HG02610 (cell line): Measurements from ENCODE around the gene DGKQ.

Experiments
- ATAC-seq: cut with Tn5 transposase; IDR thresholded peaks from one replicate; pipeline ENCODE4 v1.9.1; 2021; ENCODE audit warnings: mild to moderate bottlenecking, moderate library complexity; ENCODE audit not compliant: unreplicated experiment

DGKQ gene

DNA sequence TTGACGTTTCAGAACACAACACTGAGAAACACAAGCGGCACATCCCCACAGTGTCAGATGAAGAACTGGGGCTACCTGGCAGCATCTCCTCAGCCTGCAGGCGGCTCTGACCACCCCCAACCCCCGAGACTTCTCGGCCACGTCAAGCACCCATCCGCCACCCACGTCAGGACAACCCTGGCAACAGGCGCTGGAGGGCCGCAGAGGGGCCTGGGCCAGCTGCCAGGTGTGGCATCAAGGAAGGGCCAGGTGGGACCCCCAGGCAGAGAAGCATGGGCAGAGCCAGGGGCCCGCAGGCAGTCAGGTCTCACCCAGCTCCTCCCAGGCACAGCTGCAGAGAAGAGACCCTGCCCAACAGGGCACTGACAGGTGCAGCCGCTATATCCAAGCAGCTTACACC lies 63.5 kb downstream of the DGKQ start:
- ATAC-seq = no peak

DNA sequence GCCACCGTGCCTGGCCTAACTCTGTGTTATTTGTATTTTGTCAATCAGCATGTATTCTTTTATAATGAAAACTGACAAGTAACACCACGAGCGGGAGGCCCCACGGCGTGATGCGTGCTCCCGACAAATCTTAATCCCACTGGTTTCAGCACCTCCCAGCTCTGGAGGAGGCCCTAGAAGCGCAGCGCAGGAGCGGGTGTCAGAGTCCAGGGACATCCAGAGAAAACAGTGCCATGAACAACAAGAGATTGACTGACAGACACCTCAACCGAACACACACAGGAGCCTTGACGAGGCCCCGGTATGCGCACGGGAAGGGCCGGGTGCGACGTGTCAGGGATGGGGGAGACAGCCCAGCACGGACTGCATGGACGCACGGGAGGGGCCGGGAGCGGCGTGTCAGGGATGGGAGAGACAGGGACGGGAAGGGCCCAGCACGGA lies 64.2 kb downstream of the DGKQ start:
- ATAC-seq = no peak
